AG10803 (cell line): Measurements from ENCODE around the gene THSD7A.

Experiments
- DNase-seq: peaks from one replicate; pipeline ENCODE4 v3.0.0; 2010; ENCODE audit warnings: low read depth
- H3K4me3 ChIP-seq: 2 replicates; pipeline ENCODE4 v1.5.1; 2011; ENCODE audit warnings: mild to moderate bottlenecking, low read length, control low read depth
- CTCF ChIP-seq: conservative IDR thresholded peaks from 2 replicates; pipeline ENCODE4 v1.5.1; 2011; ENCODE audit warnings: mild to moderate bottlenecking, low read length, control low read depth, inconsistent platforms

Gene THSD7A

GRCh38 chr7:11609096-11609670 is 222.8 kb downstream of the THSD7A start:
- DNase-seq = no peak
- TF ChIP-seq CTCF = no peak
- no peak overlapping the region for H3K4me3 ChIP-seq

GRCh38 chr7:11607686-11608085 is 224.3 kb downstream of the THSD7A start:
- no peak for TF ChIP-seq CTCF
- DNase-seq = no peak
- H3K4me3 ChIP-seq = no peak overlapping the region

GRCh38 chr7:11605749-11606148 is 226.2 kb downstream of the THSD7A start:
- no peak for DNase-seq
- no peak overlapping the region for H3K4me3 ChIP-seq
- no peak for TF ChIP-seq CTCF

GRCh38 chr7:11604505-11604904 is 227.5 kb downstream of the THSD7A start:
- TF ChIP-seq CTCF = no peak
- no peak overlapping the region for H3K4me3 ChIP-seq
- DNase-seq = peak; percentile 1

- no peak for TF ChIP-seq CTCF
- no peak overlapping the region for H3K4me3 ChIP-seq
- DNase-seq = no peak
Observed at GRCh38 chr7:11601761-11602160, 230.2 kb downstream of the THSD7A start.

GRCh38 chr7:11593322-11593721 is 238.7 kb downstream of the THSD7A start:
- no peak for TF ChIP-seq CTCF
- no peak overlapping the region for H3K4me3 ChIP-seq
- DNase-seq = no peak

GRCh38 chr7:11592699-11593098 is 239.3 kb downstream of the THSD7A start:
- no peak for DNase-seq
- H3K4me3 ChIP-seq = no peak overlapping the region
- no peak for TF ChIP-seq CTCF
